HL-60 (cell line): ENCODE measurements around the gene PAGE2.

ENCODE experiments used
- DNase-seq, 2 experiments: peaks; one replicate each; pipeline ENCODE4 v3.0.0-alpha.2; 2010 to 2020; ENCODE audit warnings: low read depth in 1 of 2, low spot score in 1 of 2
- H3K27ac ChIP-seq: fragments of 250-450 bp; sonication (Bioruptor Pico); replicated peaks from 2 replicates; pipeline ENCODE4 v1.5.1; 2020; ENCODE audit warnings: mild to moderate bottlenecking, moderate library complexity
- H3K27me3 ChIP-seq: fragments of 250-450 bp; sonication (Bioruptor Pico); 2 replicates; pipeline ENCODE4 v1.5.1; 2021; ENCODE audit warnings: mild to moderate bottlenecking, moderate library complexity; ENCODE audit not compliant: insufficient read depth, poor library complexity, severe bottlenecking
- H3K4me3 ChIP-seq: replicated peaks from 2 replicates; pipeline ENCODE4 v1.5.1; 2011; ENCODE audit warnings: mild to moderate bottlenecking, control low read depth, low read length; ENCODE audit not compliant: insufficient read depth
- CTCF ChIP-seq: IDR thresholded peaks from one replicate; pipeline ENCODE4 v1.5.1; 2011; ENCODE audit warnings: low read length, control low read depth, inconsistent platforms; ENCODE audit not compliant: insufficient read depth
- GABPA ChIP-seq: IDR thresholded peaks from 2 replicates; pipeline ENCODE4 v1.6.1; 2012; ENCODE audit warnings: low read depth
- POLR2AphosphoS5 ChIP-seq: IDR thresholded peaks from 2 replicates; pipeline ENCODE4 v1.6.1; 2012; ENCODE audit warnings: low read depth
- REST ChIP-seq: IDR thresholded peaks from 2 replicates; pipeline ENCODE4 v1.6.1; 2012; ENCODE audit warnings: low read depth; ENCODE audit not compliant: insufficient replicate concordance
- SPI1 ChIP-seq: IDR thresholded peaks from 2 replicates; pipeline ENCODE4 v1.6.1; 2012; ENCODE audit warnings: low read depth, mild to moderate bottlenecking, borderline replicate concordance

PAGE2 gene

GRCh38 chrX:55107262-55107661 is 18.4 kb downstream of the PAGE2 start:
- H3K27me3 ChIP-seq: no peaks in the 10 kb centered on the region
- TF ChIP-seq POLR2AphosphoS5 (no peak), SPI1 (no peak), GABPA (no peak), REST (no peak), CTCF (no peak)
- H3K27ac ChIP-seq: no peak overlapping the region
- H3K4me3 ChIP-seq: no peak overlapping the region
- no peak for DNase-seq

GRCh38 chrX:55107911-55108310 is 19.1 kb downstream of the PAGE2 start:
- TF ChIP-seq SPI1: no peak
- no peak for TF ChIP-seq REST
- no peak for TF ChIP-seq GABPA

GRCh38 chrX:55109306-55109705 is 20.5 kb downstream of the PAGE2 start:
- TF ChIP-seq POLR2AphosphoS5 (no peak), CTCF (no peak), REST (no peak), SPI1 (no peak), GABPA (no peak)
- H3K4me3 ChIP-seq: no peak overlapping the region
- no peak for DNase-seq

More at GRCh38 chrX:55107911-55108310, 19.1 kb downstream of the PAGE2 start:
- no peak for DNase-seq
- Histone ChIP-seq H3K27me3 (no peaks in the 10 kb centered on the region), H3K27ac (no peak overlapping the region), H3K4me3 (no peak overlapping the region)

GRCh38 chrX:55111578-55112254 is 22.9 kb downstream of the PAGE2 start:
- Histone ChIP-seq H3K27me3 (no peaks in the 10 kb centered on the region), H3K27ac (no peak overlapping the region), H3K4me3 (no peak overlapping the region)
- TF ChIP-seq GABPA (no peak), SPI1 (no peak), REST (no peak), POLR2AphosphoS5 (no peak), CTCF (no peak)
- DNase-seq: no peak

More at GRCh38 chrX:55109306-55109705, 20.5 kb downstream of the PAGE2 start:
- Histone ChIP-seq H3K27me3 (no peaks in the 10 kb centered on the region), H3K27ac (no peak overlapping the region)
